ENCODE results near the gene NME1.

DNA sequence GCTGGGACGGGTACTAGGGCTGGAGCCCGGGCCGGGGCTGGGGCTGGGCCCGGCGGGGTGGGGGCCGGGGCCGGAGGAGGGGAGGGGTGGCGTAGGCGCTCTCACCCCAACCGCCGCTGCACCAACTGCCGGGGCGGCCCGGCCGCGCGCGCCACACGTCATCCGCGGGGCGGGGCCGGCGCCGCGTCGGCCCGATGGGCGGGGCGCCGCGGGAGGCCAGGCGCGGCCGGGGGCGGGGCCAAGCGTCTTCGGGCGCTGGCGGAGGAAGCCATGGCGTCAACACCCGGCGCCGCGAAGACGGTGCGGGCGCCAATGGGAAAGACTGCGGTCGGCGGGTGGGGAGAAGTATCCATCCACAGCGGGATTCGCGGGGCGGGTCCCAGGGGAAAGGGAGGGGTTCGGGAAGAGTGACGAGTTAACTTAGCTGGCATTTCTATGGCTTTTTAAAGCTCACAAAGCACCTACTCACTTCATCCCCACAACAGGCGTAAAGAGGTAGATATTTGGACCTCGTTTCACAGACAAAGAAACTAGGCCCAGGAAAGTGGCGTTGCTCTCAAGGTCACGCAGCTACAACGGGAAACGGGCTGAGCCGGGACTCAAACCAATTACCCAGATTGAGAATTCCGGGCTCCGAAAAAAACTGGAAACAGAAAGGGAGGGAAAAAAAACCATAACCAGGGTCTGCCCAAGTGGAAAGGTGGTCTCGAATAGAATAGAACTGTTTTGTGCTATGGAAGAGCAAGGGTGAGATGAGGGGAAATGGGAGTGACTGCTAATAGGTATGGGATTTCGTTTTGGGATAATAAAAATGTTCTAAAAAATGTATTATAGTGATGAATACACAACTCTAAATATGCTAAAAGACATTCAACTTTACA is 32.4 kb upstream of the NME1 start, which contains the start of gene SPAG9:
- TF ChIP-seq EZH2phosphoT487 (IDR thresholded peaks at IDR 0.05; ENCODE audit: borderline replicate concordance, low read depth, low read length) (no peak), CTCF (conservative IDR thresholded peaks at IDR 0.05; ENCODE audit: low read length) (no peak)
